H9 (cell line): Measurements from ENCODE around the gene TMEM270. TPM values are rescaled to one million over a fixed set of nuclear protein-coding genes. Genes with fewer than 3 reads are reported as not detected.

ENCODE experiments used
- DNase-seq: peaks from one replicate; pipeline ENCODE4 v3.0.0-alpha.2; 2017
- H2AFZ ChIP-seq: one replicate; pipeline ENCODE4 v1.6.1; 2013; ENCODE audit warnings: mild to moderate bottlenecking, low read length, control low read depth, moderate library complexity
- H2AK5ac ChIP-seq: 2 replicates; pipeline ENCODE4 v1.6.1; 2013; ENCODE audit warnings: low read length, control low read depth, mixed read lengths; ENCODE audit not compliant: insufficient read length
- H2BK120ac ChIP-seq: one replicate; pipeline ENCODE4 v1.6.1; 2013; ENCODE audit warnings: low read depth, mild to moderate bottlenecking, low read length, control low read depth, inconsistent platforms; ENCODE audit not compliant: poor library complexity, severe bottlenecking
- H2BK12ac ChIP-seq: 2 replicates; pipeline ENCODE4 v1.6.1; 2013; ENCODE audit warnings: low read length, control low read depth, mixed read lengths, low read depth; ENCODE audit not compliant: insufficient read length
- H2BK15ac ChIP-seq: 2 replicates; pipeline ENCODE4 v1.6.1; 2013; ENCODE audit warnings: low read depth, low read length, control low read depth
- H2BK20ac ChIP-seq: one replicate; pipeline ENCODE4 v1.6.1; 2013; ENCODE audit warnings: low read depth, mild to moderate bottlenecking, low read length, control low read depth, inconsistent platforms; ENCODE audit not compliant: poor library complexity, severe bottlenecking
- H2BK5ac ChIP-seq: 2 replicates; pipeline ENCODE4 v1.6.1; 2013; ENCODE audit warnings: low read length, control low read depth, mixed read lengths; ENCODE audit not compliant: insufficient read length
- H3K14ac ChIP-seq: 2 replicates; pipeline ENCODE4 v1.6.1; 2013; ENCODE audit warnings: low read length, control low read depth; ENCODE audit not compliant: insufficient read depth
- H3K18ac ChIP-seq: 2 replicates; pipeline ENCODE4 v1.6.1; 2013; ENCODE audit warnings: low read depth, mild to moderate bottlenecking, mixed read lengths, low read length, control low read depth; ENCODE audit not compliant: insufficient read length
- H3K23ac ChIP-seq: 2 replicates; pipeline ENCODE4 v1.6.1; 2013; ENCODE audit warnings: low read length, control low read depth, mixed read lengths, low read depth; ENCODE audit not compliant: insufficient read length
- H3K23me2 ChIP-seq: 2 replicates; pipeline ENCODE4 v1.6.1; 2013; ENCODE audit warnings: low read depth, mild to moderate bottlenecking, mixed read lengths, low read length, control low read depth; ENCODE audit not compliant: insufficient read length, poor library complexity, severe bottlenecking
- H3K27ac ChIP-seq: 2 replicates; pipeline ENCODE4 v1.5.1; 2013; ENCODE audit warnings: low read length, control low read depth, mixed read lengths, low read depth; ENCODE audit not compliant: insufficient read length
- H3K27me3 ChIP-seq: 2 replicates; pipeline ENCODE4 v1.6.1; 2013; ENCODE audit warnings: low read length, control low read depth, inconsistent platforms; ENCODE audit not compliant: insufficient read depth
- H3K4ac ChIP-seq: 2 replicates; pipeline ENCODE4 v1.6.1; 2013; ENCODE audit warnings: low read depth, mild to moderate bottlenecking, control low read depth, inconsistent platforms, low read length, moderate library complexity
- H3K4me1 ChIP-seq: 2 replicates; pipeline ENCODE4 v1.6.1; 2013; ENCODE audit warnings: low read length, control low read depth, inconsistent platforms; ENCODE audit not compliant: insufficient read depth
- H3K4me2 ChIP-seq: 2 replicates; pipeline ENCODE4 v1.6.1; 2013; ENCODE audit warnings: low read length, control low read depth, mixed read lengths; ENCODE audit not compliant: insufficient read length, insufficient read depth
- H3K56ac ChIP-seq: 2 replicates; pipeline ENCODE4 v1.6.1; 2013; ENCODE audit warnings: low read depth, mild to moderate bottlenecking, mixed read lengths, low read length, control low read depth; ENCODE audit not compliant: insufficient read length
- H3K79me1 ChIP-seq: 2 replicates; pipeline ENCODE4 v1.6.1; 2013; ENCODE audit warnings: low read depth, mild to moderate bottlenecking, moderate library complexity, low read length, control low read depth, inconsistent platforms; ENCODE audit not compliant: insufficient read depth, poor library complexity, severe bottlenecking
- H3K79me2 ChIP-seq: 2 replicates; pipeline ENCODE4 v1.6.1; 2013; ENCODE audit warnings: low read length, control low read depth, inconsistent platforms; ENCODE audit not compliant: insufficient read depth
- H3K9ac ChIP-seq: 2 replicates; pipeline ENCODE4 v1.6.1; 2013; ENCODE audit warnings: low read length, control low read depth, mixed read lengths; ENCODE audit not compliant: insufficient read length; ENCODE audit errors: extremely low read depth
- H3K9me3 ChIP-seq: one replicate; pipeline ENCODE4 v1.6.1; 2013; ENCODE audit warnings: low read depth, low read length, inconsistent platforms; ENCODE audit not compliant: control insufficient read depth
- H3T11ph ChIP-seq: one replicate; pipeline ENCODE4 v1.6.1; 2013; ENCODE audit warnings: mild to moderate bottlenecking, low read length, control low read depth, inconsistent platforms
- H4K20me1 ChIP-seq: one replicate; pipeline ENCODE4 v1.6.1; 2013; ENCODE audit not compliant: control insufficient read depth, insufficient read length, insufficient read depth
- H4K5ac ChIP-seq: 2 replicates; pipeline ENCODE4 v1.6.1; 2013; ENCODE audit warnings: low read depth, mild to moderate bottlenecking, mixed read lengths, low read length, control low read depth; ENCODE audit not compliant: insufficient read length
- H4K8ac ChIP-seq: replicated peaks from 2 replicates; pipeline ENCODE4 v1.6.1; 2013; ENCODE audit warnings: low read length, control low read depth, mixed read lengths, low read depth; ENCODE audit not compliant: insufficient read length
- H4K91ac ChIP-seq: 2 replicates; pipeline ENCODE4 v1.6.1; 2013; ENCODE audit warnings: low read depth, mild to moderate bottlenecking, moderate library complexity, mixed read lengths, low read length, control low read depth; ENCODE audit not compliant: insufficient read length
- H3K27ac Mint-ChIP-seq, 3 experiments: 2 replicates in 2 of 3; 3 replicates in 1 of 3; pipeline ENCODE4 v1.8.0; 2020 to 2021; ENCODE audit warnings: mixed read lengths in 3 of 3, mild to moderate bottlenecking in 1 of 3, moderate library complexity in 1 of 3
- H3K27me3 Mint-ChIP-seq: 2 replicates; pipeline ENCODE4 v1.8.0; 2021; ENCODE audit warnings: low read depth, mild to moderate bottlenecking, moderate library complexity, mixed read lengths
- H3K36me3 Mint-ChIP-seq, 3 experiments: 2 replicates in 2 of 3; 3 replicates in 1 of 3; pipeline ENCODE4 v1.8.0; 2020 to 2021; ENCODE audit warnings: low read depth in 3 of 3, mixed read lengths in 3 of 3; ENCODE audit not compliant: insufficient read depth in 1 of 3
- H3K4me1 Mint-ChIP-seq, 2 experiments: 2 replicates each; pipeline ENCODE4 v1.8.0; 2020; ENCODE audit warnings: mixed read lengths in 2 of 2
- H3K4me3 Mint-ChIP-seq, 2 experiments: 2 replicates in 1 of 2; 3 replicates in 1 of 2; pipeline ENCODE4 v1.8.0; 2020 to 2021; ENCODE audit warnings: mild to moderate bottlenecking in 2 of 2, mixed read lengths in 2 of 2, moderate library complexity in 1 of 2
- H3K9me3 Mint-ChIP-seq, 2 experiments: 2 replicates in 1 of 2; 3 replicates in 1 of 2; pipeline ENCODE4 v1.8.0; 2020; ENCODE audit warnings: mild to moderate bottlenecking in 2 of 2, mixed read lengths in 2 of 2, moderate library complexity in 1 of 2
- CTCF ChIP-seq: fragments of 200-600 bp; sonication (generic); conservative IDR thresholded peaks from 3 replicates; pipeline ENCODE4 v1.8.0; 2021; ENCODE audit warnings: antibody characterized with exemption, mild to moderate bottlenecking
- WGBS: extraction: QIAGEN DNeasy Blood & Tissue Kit; methylation state at CpG from one replicate; pipeline ENCODE4 v1.1.7; 2013; ENCODE audit warnings: missing lambda C conversion rate, low lambda C conversion rate, mixed read lengths; ENCODE audit not compliant: insufficient read length; ENCODE audit errors: extremely low coverage; 5-methylcytosine and 5-hydroxymethylcytosine counted together
- total RNA-seq: library from RNA; stranded (reverse); gene quantifications from 2 replicates; pipeline ENCODE4 v1.2.1, GENCODE V29; 2021

The TMEM270 gene
- total RNA-seq, 1 experiment from 2014 or later = not detected

GRCh38 chr7:73871163-73872011, 10.4 kb downstream of the TMEM270 start:
- H3K23me2 ChIP-seq = no peaks in the 10 kb centered on the region
- no peak overlapping the region for H3K23ac ChIP-seq
- no peak overlapping the region for H2BK15ac ChIP-seq
- Mint-ChIP-seq H3K27ac (no peak overlapping the region), H3K36me3 (no peaks in the 10 kb centered on the region), H3K4me1 (peaks cover 6 to 19% of the 10 kb centered on the region in 2 experiments), H3K27me3 (peaks cover 2% of the 10 kb centered on the region), H3K9me3 (no peaks in the 10 kb centered on the region; a peak in 1 of 5 replicates), H3K4me3 (no peak overlapping the region)
- no peaks in the 10 kb centered on the region for H3K9me3 ChIP-seq
- no peaks in the 10 kb centered on the region for H3K27me3 ChIP-seq
- H2BK20ac ChIP-seq = no peak overlapping the region
- no peak for TF ChIP-seq CTCF
- H3K4me2 ChIP-seq = no peak overlapping the region
- no peak overlapping the region for H2BK5ac ChIP-seq
- WGBS = no CpG with 5 or more reads among the region's 20 CpGs
- no peak overlapping the region for H2AFZ ChIP-seq
- H3K4me1 ChIP-seq = no peaks in the 10 kb centered on the region; the same call in 1 of the 2 replicates
- H3K9ac ChIP-seq = no peak overlapping the region
- H2AK5ac ChIP-seq = no peak overlapping the region
- H3K56ac ChIP-seq = no peak overlapping the region
- H3K27ac ChIP-seq = no peak overlapping the region
- H3K79me1 ChIP-seq = no peaks in the 10 kb centered on the region
- H4K5ac ChIP-seq = no peak overlapping the region
- DNase-seq = peak; percentile 26
- no peak overlapping the region for H3K14ac ChIP-seq
- no peak overlapping the region for H3K4ac ChIP-seq
- H2BK12ac ChIP-seq = no peak overlapping the region
- no peaks in the 10 kb centered on the region for H4K20me1 ChIP-seq
- H3T11ph ChIP-seq = no peak overlapping the region
- H2BK120ac ChIP-seq = no peak overlapping the region
- H3K79me2 ChIP-seq = no peaks in the 10 kb centered on the region
- H4K91ac ChIP-seq = no peak overlapping the region
- H4K8ac ChIP-seq = no peak overlapping the region
- no peak overlapping the region for H3K18ac ChIP-seq
